GM21529 (cell line): ENCODE results near the gene TUBB4A.
A peak's percentile ranks its signal among the peaks of the same experiment; 100 is the strongest.

ENCODE experiments used
- ATAC-seq: cut with Tn5 transposase; IDR thresholded peaks from one replicate; pipeline ENCODE4 v1.9.1; 2021; ENCODE audit not compliant: unreplicated experiment

TUBB4A gene

DNA sequence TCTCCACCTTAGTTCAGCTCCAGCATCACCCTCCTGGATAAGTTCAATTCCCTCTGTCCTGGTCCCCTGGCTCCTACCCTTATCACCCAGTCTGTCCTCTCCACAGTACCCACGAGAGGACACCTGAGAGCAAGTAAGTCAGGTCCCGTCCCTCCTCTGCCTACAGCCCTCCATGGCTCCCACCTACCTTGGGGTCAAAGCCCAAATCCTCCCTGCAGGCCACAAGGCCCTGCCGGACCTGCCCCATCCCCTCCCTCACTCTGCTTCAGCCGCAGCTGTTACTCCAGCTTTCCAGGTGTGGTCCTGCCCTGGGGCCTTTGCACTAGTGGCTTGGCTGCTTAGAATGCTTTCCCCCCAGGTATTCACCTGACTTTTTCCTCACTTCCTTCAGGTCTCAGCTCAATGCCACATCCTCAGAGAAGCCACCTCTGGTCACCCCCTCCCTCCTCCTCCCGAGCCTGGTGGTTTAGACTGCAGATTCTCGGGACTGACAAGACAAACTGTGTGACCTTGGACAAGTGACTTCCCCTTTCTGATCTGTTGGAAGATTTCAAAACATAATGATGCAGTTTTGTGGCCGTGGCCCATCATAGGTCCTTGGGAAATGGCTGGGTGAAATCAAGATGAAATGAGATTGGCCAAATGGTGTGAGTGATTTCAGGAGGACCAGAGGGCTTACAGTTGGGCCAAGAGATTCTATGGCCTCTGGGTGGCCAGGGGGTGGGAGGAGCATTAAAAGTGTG is 3.6 kb downstream of the TUBB4A start:
- ATAC-seq, result no peak

DNA sequence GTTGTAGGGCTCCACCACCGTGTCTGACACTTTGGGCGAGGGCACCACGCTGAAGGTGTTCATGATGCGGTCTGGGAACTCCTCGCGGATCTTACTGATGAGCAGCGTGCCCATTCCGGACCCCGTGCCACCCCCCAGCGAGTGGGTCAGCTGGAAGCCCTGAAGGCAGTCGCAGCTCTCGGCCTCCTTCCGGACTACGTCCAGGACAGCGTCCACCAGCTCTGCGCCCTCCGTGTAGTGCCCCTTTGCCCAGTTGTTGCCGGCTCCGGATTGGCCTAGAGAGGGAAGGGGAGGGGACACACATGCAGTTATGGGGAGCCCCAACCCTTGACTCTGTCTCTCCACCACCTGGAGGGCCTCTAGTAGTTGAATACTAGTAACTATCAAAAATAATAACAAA is 6.2 kb downstream of the TUBB4A start:
- ATAC-seq, result no peak

DNA sequence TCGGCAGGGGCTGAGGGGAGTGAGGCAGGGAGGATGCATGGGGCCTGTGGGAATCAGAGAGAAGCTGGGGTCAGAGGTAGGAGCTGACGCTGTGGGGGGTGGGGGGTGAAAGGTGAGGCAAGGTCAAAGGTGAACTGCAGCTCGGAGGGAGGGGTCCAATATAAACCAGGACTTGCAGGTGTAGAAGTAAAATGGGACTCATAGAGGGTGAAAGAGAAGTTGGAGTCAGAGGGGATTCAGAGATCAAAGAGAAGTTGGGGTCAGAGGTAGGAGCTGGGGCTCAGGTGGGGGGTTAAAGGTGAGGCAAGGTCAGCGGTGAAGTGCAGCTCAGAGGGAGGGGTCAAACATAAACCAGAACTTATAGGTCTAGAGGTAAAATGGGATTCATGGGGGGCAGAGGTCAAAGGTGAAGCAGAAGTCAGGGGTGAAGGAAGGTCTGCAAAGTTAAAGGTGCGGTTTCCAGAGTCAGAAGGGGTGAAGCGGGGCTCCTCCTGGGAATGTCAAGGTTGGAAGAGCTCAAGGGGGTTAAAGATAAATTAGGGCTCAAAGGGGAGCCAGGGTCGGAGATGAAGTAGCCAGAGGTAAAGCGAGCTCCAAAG is 7.6 kb downstream of the TUBB4A start:
- ATAC-seq, result no peak

DNA sequence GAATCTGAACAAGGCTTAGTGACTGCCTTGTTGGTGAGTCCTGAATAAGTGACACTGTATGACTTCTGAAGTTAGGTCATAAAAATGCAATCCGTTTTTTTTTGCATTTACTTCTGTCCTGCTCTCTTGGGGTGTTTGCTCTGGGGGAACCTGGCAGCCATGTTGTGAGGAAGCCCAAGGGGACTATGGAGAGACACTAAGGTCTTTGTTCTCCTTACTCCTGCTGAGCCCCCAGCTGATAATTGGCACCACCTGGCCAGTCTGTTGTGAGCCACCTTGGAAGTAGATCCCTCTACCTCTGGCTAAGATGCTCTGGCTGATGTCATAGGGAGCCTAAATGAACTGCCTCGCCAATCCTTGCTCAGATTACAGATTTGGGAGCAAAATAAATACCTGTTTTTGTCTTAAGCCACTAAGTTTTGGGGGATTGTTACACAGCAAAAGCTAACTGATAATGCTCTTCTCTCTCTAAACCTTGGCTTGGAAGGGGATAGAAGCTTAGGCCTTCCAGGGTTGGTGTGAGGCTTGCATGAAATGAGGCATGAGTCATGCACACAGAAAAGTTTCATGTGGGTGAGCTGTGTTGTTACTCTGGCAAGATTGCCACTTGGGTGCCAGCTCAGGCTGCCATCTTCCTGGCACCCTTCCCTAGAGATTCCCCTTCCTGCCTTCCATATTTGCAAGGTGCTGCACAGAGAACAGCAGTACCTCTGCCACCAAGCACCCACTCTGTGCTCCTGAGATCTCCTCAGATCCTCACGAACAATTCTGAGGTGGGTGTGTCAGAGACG is 10.1 kb downstream of the TUBB4A start:
- ATAC-seq, result no peak

DNA sequence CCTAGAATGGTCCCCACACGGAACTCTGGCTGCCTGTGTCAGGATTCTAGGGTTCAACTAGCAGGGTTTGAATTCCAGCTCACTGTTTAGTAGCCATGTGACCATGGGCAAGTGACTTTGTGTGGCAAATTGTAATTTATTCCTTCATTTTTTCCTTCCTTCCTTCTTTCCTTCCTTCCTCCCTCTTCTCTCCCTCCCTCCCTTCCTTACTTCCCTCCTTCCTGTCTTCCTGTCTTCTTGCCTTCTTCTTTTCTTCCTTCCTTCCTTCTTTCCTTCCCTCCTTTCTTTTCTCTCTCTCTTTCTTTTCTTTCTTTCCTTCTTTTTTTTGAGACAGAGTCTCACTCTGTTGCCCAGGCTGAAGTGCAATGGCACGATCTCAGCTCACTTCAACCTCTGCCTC is 12.0 kb downstream of the TUBB4A start:
- ATAC-seq, result no peak

DNA sequence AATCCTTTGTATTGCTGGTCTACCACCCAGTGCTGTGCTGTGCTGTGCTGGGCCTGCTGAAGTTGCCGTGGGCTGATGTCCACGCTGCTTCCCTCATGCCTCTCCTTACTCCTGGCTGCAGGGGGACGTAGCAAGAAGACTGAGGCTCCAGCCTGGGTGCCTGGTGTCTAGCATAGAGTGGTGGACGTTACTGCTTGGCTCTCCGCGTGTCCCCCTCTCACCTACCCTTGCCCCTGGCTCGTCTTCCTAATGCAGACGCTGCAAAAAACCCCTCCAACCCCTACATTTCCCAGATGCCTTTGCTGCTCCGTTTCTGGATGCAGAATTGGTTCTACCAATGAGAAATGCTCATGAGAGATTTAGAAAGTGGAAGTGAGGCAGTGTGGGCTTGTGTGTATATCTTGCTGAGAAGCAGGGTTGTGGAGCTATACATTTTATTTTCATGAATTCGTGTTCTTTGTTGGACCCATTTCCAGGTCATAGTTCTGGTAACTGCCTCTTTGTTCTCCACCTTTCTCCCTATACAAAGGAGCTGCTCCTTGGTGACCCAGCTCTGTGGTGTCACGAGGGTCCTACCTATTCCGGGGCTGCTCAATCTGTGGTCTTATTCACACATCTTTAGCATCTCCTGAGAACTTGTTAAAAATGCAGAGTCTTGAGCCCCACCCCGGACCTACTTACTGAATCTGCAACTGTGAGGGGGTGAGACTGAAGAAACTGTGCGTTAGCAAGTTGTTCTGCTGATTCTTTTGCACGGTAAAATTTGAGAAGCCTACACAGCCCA is 12.6 kb downstream of the TUBB4A start:
- peak; percentile 64 for ATAC-seq

DNA sequence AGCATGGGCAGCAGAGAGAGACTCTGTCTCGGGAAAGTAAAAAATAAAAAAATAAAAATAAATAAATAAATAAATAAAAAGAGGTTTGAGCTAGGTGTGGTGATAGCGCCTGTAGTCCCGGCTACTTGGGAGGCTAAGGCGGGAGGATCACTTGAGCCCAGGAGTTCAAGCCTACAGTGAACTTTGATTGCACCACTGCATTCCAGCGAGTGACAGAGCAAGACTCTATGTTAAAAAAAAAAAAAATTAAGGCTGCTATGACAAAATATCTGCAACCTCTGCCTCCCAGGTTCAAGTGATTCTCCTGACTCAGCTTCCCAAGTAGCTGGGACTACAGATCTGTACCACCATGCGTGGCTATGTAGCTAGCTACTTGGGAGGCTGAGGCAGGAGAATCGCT is 17.3 kb downstream of the TUBB4A start:
- no peak for ATAC-seq

DNA sequence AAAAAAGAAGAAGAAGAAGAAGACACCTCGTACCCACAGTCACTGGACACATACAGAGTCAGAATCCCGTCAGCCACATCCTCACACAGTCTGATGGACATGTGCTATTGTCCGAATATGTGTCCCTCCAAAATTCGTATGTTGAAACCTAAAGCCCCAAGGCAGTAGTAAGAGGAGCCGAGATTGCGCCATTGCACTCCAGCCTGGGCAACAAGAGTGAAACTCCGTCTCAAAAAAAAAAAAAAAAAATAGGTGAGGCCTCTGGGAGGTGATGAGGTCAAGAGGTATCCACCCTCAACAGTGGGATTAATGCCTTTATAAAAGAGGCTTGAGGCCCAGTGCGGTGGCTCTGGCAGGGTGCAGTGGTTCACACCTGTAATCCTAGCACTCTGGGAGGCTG is 17.9 kb downstream of the TUBB4A start:
- ATAC-seq, result no peak

DNA sequence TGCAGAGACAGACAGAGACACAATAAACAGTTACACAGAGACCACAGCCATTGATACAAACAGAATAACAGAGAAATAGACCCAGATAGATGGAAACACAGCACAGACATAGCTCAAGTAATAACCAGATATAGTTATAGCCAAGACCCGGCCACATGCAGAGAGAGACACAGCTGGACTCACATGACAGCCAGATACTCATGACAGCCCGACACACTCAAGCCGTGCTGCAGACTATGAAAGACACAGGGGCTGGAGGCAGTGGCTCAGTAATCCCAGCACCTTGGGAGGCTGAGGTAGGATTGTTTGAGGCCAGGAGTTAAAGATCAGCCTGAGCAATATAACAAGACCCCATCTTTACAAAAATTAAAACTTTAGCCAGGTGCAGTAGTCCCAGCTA is 18.9 kb downstream of the TUBB4A start:
- ATAC-seq, result no peak

DNA sequence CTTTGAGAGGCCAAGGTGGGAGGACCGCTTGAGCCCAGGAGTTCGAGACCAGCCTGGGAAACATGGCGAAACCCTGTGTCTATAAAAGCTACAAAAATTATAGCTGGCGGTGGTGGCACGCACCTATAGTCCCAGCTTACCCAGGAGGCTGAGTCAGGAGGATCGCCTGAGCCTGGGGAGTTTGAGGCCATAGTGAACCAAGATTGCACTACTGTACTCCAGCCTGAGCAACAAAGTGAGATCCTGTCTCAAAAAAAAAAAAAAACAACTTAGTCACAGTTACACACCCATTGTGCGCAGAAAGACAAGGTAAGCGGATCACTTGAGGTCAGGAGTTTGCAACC is 19.8 kb downstream of the TUBB4A start:
- no peak for ATAC-seq

DNA sequence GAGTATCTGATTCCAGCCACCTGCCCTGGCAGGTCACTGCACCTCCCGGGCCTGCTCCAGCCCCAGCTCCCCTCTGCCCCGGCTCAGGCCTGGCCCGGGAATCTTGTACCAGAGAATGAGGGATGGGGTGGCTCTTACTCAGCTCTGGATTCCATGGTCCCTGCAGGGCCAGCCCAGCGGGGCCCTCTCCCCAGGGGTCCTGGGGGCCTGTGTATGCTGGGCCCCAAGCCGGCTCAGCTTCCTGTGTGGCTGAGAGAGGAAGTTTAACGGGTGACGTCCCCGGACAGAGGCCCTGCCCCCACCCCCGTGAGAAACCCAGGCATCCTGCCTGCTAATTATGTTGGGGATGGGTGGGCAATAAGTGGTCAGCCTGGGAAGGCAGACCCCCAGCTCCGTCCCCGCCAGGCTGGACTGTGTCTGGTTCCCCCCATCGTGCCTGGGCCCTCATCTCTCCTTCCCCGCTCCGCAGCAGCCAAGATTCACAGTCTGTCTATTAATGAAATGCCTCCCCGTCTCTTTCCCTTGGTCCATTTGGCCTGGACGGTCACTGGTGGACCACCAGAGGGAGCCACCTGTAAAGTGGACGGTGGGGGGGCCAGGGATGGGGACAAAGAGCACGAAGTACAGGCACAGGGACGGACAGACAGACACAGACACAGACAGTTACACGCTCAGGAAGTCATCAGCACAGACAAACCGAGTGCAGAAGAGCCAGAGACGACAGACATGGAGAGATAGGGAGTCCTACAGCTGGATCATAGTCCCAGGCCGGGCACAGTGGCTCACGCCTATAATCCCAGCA is 20.4 kb downstream of the TUBB4A start, which contains the start of gene DENND1C:
Gene DENND1C, minus strand, starts transcription at position 247 of the 802 bp plus-strand sequence. Its CDS starts 92 bp downstream, at position 155.
- peak; percentile 73 for ATAC-seq

DNA sequence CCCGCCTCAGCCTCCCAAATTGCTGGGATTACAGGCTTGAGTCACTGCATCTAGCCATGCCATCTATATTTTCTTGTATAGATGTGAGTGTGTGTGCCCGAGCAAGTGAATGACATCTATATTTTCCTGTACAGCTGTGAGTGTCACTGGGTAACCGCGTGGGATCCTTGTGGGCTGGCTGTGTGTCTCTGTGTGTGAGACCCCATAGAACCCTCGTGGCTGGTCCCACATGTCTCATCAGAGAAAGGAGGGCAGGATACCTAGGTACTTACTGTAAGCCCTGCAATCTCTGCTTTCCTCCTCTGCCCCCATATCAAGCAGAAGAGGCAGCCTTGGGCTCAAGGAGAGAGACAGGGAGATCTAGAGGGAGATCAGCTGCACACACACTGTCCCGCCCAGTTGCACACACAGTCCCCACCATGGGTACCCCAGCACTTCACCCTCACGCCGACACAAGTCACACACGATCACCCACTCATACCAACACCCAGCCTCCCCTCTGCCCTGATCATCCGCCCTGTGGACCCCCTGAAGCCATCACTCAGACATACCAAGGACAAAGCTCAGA is 21.2 kb downstream of the TUBB4A start:
- ATAC-seq, result no peak

DNA sequence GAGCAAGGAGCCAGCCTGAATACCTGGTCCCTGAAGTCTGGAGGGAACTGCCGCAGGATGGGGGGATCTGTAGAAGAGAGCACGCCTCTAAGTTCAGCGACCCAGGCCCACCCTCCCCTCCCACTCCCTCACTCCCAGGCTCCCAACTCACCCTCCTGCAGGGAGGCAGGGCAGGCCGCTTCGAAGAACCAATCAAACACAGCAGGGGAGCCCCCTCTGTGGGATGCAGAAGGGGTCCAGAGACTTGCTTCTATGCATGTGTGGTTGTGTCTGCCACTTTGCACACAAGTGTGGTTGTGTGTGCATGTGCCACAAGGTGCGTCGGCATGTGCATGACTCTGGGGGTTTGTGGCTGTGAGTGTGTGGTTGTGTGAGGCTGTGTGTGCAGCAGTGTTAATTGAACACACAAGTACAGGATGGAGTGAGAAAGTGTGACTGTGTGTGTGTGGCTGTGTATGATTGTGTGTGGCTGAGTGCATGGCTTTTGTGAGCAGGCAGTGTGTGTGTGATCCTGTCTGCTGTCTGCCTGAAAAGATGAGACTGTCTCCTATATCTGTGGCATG is 22.2 kb downstream of the TUBB4A start:
- no peak for ATAC-seq

DNA sequence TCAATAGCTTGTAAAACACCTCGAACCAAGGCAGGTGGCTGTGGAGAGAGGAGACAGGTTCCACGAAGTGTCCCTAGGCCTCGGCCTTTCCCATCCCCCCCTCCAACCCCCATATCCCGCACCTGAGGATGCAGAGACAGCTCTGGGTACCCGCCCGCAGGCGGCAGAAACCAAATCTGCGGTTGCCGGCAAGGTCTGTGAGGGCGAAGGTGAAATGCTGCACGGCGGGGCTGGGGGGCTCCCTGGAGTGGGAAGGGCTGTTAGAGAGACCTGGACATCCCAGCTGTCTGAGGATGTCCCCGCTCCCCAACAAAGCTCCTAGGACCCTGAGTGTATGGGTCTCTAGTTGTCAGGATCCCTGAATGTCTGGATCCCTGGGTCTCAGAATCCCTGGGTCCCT is 23.3 kb downstream of the TUBB4A start:
- no peak for ATAC-seq

DNA sequence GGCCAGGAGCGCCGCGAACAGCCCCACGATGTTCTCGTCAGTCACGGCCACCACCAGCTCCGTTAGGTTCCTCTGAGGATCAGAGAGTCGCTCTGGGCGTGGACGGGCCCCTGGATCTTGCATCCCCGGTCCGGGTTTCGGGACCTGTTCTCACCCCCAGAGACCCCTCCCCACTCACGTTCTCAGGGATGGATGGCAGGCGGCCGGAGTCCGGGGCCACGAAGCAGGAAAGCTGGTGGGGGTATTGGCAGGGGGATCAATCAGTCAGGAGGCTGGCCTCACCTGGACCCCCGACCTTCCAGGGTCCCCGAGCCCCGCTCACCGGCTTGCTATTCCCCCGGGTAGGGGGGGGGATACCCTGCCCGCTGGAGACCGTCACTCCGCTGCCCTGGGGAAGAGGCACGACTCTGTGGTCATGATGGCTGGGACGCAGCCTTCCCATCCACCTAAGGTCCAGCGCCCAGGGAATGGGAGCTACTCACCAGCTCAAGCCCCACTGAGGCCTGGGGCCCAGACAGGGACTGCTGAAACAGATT is 25.1 kb downstream of the TUBB4A start:
- ATAC-seq, result no peak

DNA sequence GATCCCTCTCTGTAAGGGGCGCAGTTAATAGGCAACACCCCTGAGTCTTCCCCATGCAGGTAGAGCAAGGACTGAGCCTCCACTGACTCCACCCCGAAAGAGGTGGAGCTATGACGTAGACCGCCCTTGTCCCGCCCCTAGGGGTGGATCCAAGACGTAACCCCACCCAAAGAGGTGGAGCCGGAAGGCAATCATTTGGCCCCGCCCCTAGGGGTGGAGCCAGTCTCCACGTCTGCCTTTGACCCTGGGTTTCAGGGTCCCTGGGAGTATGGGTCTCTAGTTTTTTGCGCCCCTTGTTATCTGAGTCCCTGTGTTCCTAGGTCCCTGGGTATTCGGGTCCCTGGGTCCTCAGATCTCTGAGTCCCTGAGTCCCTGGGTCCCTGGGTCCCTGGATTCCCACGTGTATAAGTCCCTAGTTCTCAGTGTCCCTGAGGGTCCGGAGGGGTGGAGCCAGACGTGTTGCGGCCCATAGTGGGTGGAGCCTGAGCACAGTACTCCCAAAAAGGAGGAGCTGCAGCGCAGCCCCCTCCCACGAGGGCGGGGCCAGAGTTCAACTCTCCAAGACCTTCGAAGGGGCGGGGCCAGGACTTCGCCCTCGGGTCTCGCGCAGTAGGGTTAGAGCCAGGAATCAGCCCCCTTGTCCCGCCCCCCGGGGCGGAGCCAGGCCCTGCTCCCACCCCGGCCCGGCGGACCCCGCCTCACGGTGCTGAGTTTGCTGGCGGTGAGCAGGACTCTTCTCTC is 25.8 kb downstream of the TUBB4A start:
- no peak for ATAC-seq

DNA sequence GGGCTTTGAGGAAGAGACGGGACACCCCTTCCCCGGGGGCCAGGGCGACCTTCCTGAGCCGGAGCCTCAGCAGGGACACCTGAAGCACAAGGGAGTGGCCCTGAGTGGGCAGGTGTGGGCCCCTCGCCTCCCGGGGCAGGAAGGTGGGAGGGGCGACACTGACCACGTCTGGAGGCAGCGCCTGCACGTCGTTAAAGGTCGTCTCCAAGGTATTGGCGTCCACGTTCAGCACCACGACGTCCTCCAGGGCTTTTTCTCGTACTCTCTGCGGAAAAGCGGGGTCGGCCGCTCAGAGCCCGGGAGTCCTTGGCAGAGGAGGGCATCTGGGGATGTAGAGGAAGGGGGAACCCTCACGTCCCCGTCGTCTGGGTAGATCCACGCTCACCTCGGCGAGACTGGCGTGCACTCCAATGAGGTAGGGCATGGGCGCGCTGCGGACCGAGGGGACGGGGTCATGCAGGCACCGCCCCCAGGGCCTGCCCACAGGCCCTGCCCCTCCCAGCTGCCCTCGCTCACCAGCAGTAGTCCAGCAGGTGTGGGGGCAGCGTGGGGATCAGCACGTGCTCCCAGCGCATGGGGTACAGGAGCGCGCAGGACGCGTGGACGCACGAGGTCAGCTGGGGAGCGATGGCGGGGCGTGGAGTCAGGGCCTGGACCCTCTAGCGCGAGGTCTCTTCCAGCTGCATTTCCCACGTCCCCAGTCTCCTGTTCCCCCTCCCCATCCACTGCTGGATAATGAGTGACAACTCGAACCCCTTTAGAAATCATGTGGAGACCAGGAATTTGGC is 26.6 kb downstream of the TUBB4A start:
- ATAC-seq, result no peak

DNA sequence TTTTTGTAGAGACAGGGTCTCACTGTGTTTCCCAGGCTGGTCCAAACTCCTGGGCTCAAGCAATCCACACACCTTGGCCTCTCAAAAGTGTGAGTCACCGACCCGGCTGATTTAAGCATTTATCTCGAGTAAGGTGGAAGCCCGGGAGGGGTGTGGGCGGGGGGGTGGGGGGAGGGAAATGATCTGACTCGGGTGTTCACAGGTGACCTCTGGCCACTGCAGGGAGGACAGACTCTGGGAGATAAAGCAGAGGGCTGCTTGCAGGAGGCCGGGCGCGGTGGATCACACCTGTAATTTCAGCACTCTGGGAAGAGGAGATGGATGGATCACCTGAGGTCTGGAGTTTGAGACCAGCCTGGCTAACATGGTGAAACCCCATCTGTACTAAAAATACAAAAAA is 28.5 kb downstream of the TUBB4A start:
- ATAC-seq, result no peak
